H1 (cell line): Measurements from ENCODE around the gene SIGLEC11. TPM values are rescaled to one million over a fixed set of nuclear protein-coding genes. Genes with fewer than 3 reads are reported as not detected.

Experiments used
- CTCF ChIA-PET: fragments of 300-600 bp; sonication (Branson Sonifier 250); formaldehyde crosslinking; loops from one replicate; lab custom pipeline; 2021; ENCODE audit not compliant: partially characterized antibody; lab: Charles Lee
- POLR2A ChIA-PET: fragments of 300-600 bp; sonication (Branson Sonifier 250); formaldehyde crosslinking; loops from one replicate; lab custom pipeline; 2021; ENCODE audit warnings: inconsistent platforms; ENCODE audit not compliant: partially characterized antibody; lab: Charles Lee
- DNase-seq, 2 experiments: peaks; one replicate each; pipeline versions ENCODE4 v3.0.0 to v3.0.0-alpha.2; 2010 to 2022; ENCODE audit warnings: low spot score in 2 of 2, low read depth in 1 of 2, mixed read lengths in 1 of 2
- FAIRE-seq: peaks from 2 replicates; lab custom pipeline; 2011; peaks lifted over from hg19 to GRCh38; lab: Jason Lieb, UNC
- H2AFZ ChIP-seq: 2 replicates; pipeline ENCODE4 v1.8.1; 2012; ENCODE audit warnings: low read length, inconsistent platforms
- H2AK5ac ChIP-seq: 2 replicates; pipeline ENCODE4 v1.6.1; 2013; ENCODE audit warnings: low read depth, low read length
- H2BK120ac ChIP-seq: replicated peaks from 2 replicates; pipeline ENCODE3; 2013; ENCODE audit warnings: low read depth, low read length, inconsistent platforms
- H2BK12ac ChIP-seq: 2 replicates; pipeline ENCODE4 v1.6.1; 2013; ENCODE audit warnings: low read depth, low read length
- H2BK15ac ChIP-seq: 2 replicates; pipeline ENCODE4 v1.6.1; 2013; ENCODE audit warnings: low read length
- H2BK20ac ChIP-seq: 2 replicates; pipeline ENCODE4 v1.6.1; 2013; ENCODE audit warnings: low read length
- H2BK5ac ChIP-seq: 2 replicates; pipeline ENCODE4 v1.6.1; 2013; ENCODE audit warnings: low read depth, low read length
- H3K14ac ChIP-seq: 2 replicates; pipeline ENCODE4 v1.6.1; 2013; ENCODE audit warnings: inconsistent platforms; ENCODE audit not compliant: insufficient read length
- H3K18ac ChIP-seq: 2 replicates; pipeline ENCODE4 v1.6.1; 2013; ENCODE audit warnings: low read length; ENCODE audit errors: extremely low read depth
- H3K23ac ChIP-seq: 2 replicates; pipeline ENCODE4 v1.6.1; 2013; ENCODE audit warnings: inconsistent platforms; ENCODE audit not compliant: insufficient read length
- H3K23me2 ChIP-seq: 2 replicates; pipeline ENCODE4 v1.6.1; 2013; ENCODE audit warnings: low read depth, low read length
- H3K27ac ChIP-seq: 2 replicates; pipeline ENCODE4 v1.6.1; 2011; ENCODE audit warnings: low read depth, low read length, inconsistent platforms
- H3K27me3 ChIP-seq, 4 experiments: replicated peaks in 1 of 4; 1 replicate in 1 of 4; 2 replicates in 3 of 4; pipeline versions ENCODE4 v1.6.1 to v1.8.1; 2011 to 2013; ENCODE audit warnings: low read length in 3 of 4, mild to moderate bottlenecking in 3 of 4, inconsistent platforms in 2 of 4, mixed read lengths in 2 of 4, moderate library complexity in 1 of 4; ENCODE audit not compliant: control insufficient read depth in 3 of 4, insufficient read depth in 3 of 4; ENCODE audit errors: extremely low read depth in 1 of 4
- H3K36me3 ChIP-seq, 4 experiments: 2 replicates each; pipeline versions ENCODE4 v1.6.1 to v1.8.1; 2011 to 2013; ENCODE audit warnings: mild to moderate bottlenecking in 4 of 4, low read length in 3 of 4, moderate library complexity in 2 of 4, control low read depth in 1 of 4, inconsistent platforms in 1 of 4; ENCODE audit not compliant: insufficient read depth in 4 of 4, control insufficient read depth in 2 of 4
- H3K4ac ChIP-seq: replicated peaks from 2 replicates; pipeline ENCODE3; 2013; ENCODE audit warnings: low read length, low read depth, mixed read lengths, inconsistent platforms; ENCODE audit not compliant: insufficient read length
- H3K4me1 ChIP-seq, 4 experiments: replicated peaks in 1 of 4; 1 replicate in 1 of 4; 2 replicates in 3 of 4; pipeline versions ENCODE4 v1.6.1 to v1.8.1; 2011 to 2013; ENCODE audit warnings: low read length in 3 of 4, inconsistent platforms in 2 of 4, mixed read lengths in 1 of 4; ENCODE audit not compliant: insufficient read depth in 4 of 4, control insufficient read depth in 3 of 4
- H3K4me2 ChIP-seq, 2 experiments: 2 replicates each; pipeline versions ENCODE4 v1.6.1 to v1.8.1; 2011 to 2013; ENCODE audit warnings: low read depth in 2 of 2, low read length in 2 of 2, control low read depth in 1 of 2, inconsistent platforms in 1 of 2, mild to moderate bottlenecking in 1 of 2; ENCODE audit not compliant: insufficient read depth in 1 of 2
- H3K4me3 ChIP-seq, 4 experiments: fragments of 200-600, 300-600 bp in 1 of 4; sonication (generic), shearing (Covaris generic), sonication (Bioruptor Twin) in 1 of 4; 2 replicates each; pipeline versions ENCODE4 v1.5.1 to v1.8.1; 2011 to 2016; ENCODE audit warnings: low read length in 4 of 4, low read depth in 3 of 4, control low read depth in 2 of 4, inconsistent platforms in 2 of 4, mild to moderate bottlenecking in 2 of 4, mixed read lengths in 1 of 4, moderate library complexity in 1 of 4; ENCODE audit not compliant: insufficient read depth in 2 of 4; ENCODE audit errors: extremely low read depth in 1 of 4
- H3K56ac ChIP-seq: replicated peaks from 2 replicates; pipeline ENCODE3; 2013; ENCODE audit warnings: low read depth, mild to moderate bottlenecking, mixed read lengths, low read length, inconsistent platforms; ENCODE audit not compliant: insufficient read length
- H3K79me1 ChIP-seq: 2 replicates; pipeline ENCODE4 v1.6.1; 2013; ENCODE audit warnings: low read depth, low read length, control low read depth
- H3K79me2 ChIP-seq, 2 experiments: 2 replicates each; pipeline versions ENCODE4 v1.6.1 to v1.8.1; 2012 to 2013; ENCODE audit warnings: low read length in 2 of 2, mild to moderate bottlenecking in 2 of 2, inconsistent platforms in 1 of 2; ENCODE audit not compliant: insufficient read depth in 2 of 2, control insufficient read depth in 1 of 2
- H3K9ac ChIP-seq, 4 experiments: replicated peaks in 1 of 4; 1 replicate in 1 of 4; 2 replicates in 3 of 4; pipeline versions ENCODE4 v1.6.1 to v1.8.1; 2011 to 2013; ENCODE audit warnings: low read depth in 3 of 4, low read length in 3 of 4, control low read depth in 2 of 4, mild to moderate bottlenecking in 2 of 4, moderate library complexity in 2 of 4, inconsistent platforms in 1 of 4; ENCODE audit errors: extremely low read depth in 1 of 4
- H3K9me3 ChIP-seq, 2 experiments: 2 replicates each; pipeline versions ENCODE4 v1.6.1 to v1.8.1; 2012 to 2013; ENCODE audit warnings: mild to moderate bottlenecking in 2 of 2, moderate library complexity in 2 of 2, control low read depth in 1 of 2, inconsistent platforms in 1 of 2, low read depth in 1 of 2, low read length in 1 of 2, mixed read lengths in 1 of 2; ENCODE audit not compliant: insufficient read depth in 2 of 2
- H4K20me1 ChIP-seq, 2 experiments: replicated peaks in 1 of 2; 2 replicates each; pipeline versions ENCODE3 to v1.8.1; 2011 to 2013; ENCODE audit warnings: inconsistent platforms in 2 of 2, low read length in 2 of 2, mild to moderate bottlenecking in 1 of 2; ENCODE audit not compliant: insufficient read depth in 2 of 2, control insufficient read depth in 1 of 2
- H4K5ac ChIP-seq: 2 replicates; pipeline ENCODE4 v1.6.1; 2013; ENCODE audit warnings: low read length, low read depth, mixed read lengths, inconsistent platforms; ENCODE audit not compliant: insufficient read length
- H4K8ac ChIP-seq: 2 replicates; pipeline ENCODE4 v1.8.0; 2013; ENCODE audit warnings: mild to moderate bottlenecking, moderate library complexity, low read length, inconsistent platforms; ENCODE audit not compliant: insufficient read depth; ENCODE audit errors: extremely low read depth
- H4K91ac ChIP-seq: replicated peaks from 2 replicates; pipeline ENCODE3; 2013; ENCODE audit warnings: low read length, mixed read lengths, inconsistent platforms; ENCODE audit not compliant: insufficient read length
- HDAC6 ChIP-seq: IDR thresholded peaks from one replicate; pipeline ENCODE4 v1.7.1; 2012; ENCODE audit warnings: low read depth, mild to moderate bottlenecking, inconsistent platforms, low read length, moderate library complexity
- JUND ChIP-seq: IDR thresholded peaks from 2 replicates; pipeline ENCODE4 v1.6.1; 2011; ENCODE audit warnings: mild to moderate bottlenecking, improper control_type of control experiment, low read length
- SP4 ChIP-seq: IDR thresholded peaks from 2 replicates; pipeline ENCODE4 v1.6.1; 2012; ENCODE audit warnings: low read length, inconsistent platforms
- WGBS, 2 experiments: shearing (Covaris generic) in 1 of 2; methylation state at CpG; one replicate each; pipeline versions ENCODE4 v1.1.6 to v1.1.7; 2013 to 2015; ENCODE audit warnings: low lambda C conversion rate in 2 of 2, mixed read lengths in 2 of 2, inconsistent platforms in 1 of 2, low coverage in 1 of 2, missing lambda C conversion rate in 1 of 2; ENCODE audit not compliant: insufficient replicate concordance in 2 of 2, insufficient coverage in 1 of 2, insufficient read length in 1 of 2; ENCODE audit errors: extremely low coverage in 1 of 2, missing lambda C conversion rate in 1 of 2; 5-methylcytosine and 5-hydroxymethylcytosine counted together
- polyA plus RNA-seq, 7 experiments: library from polyadenylated mRNA; depleted of rRNA in 3 of 7; stranded (reverse) in 5 of 7; unstranded in 2 of 7; fragments of >200 nt in 5 of 7; fragments of 200-250 nt in 2 of 7; gene quantifications; 1 replicate in 5 of 7; 2 replicates in 1 of 7; 4 replicates in 1 of 7; pipeline versions ENCODE4 v1.2.1 to v1.2.3, GENCODE V29; 2011 to 2013; ENCODE audit warnings: missing spikeins in 2 of 7, mixed read lengths in 2 of 7
- total RNA-seq: library from RNA; stranded (reverse); fragmentation: NEBNext Ultra II Directional; extraction: Animal tissue kit (Norgen Biotek cat#: 25700); gene quantifications from 2 replicates; pipeline ENCODE4 v1.2.1, GENCODE V29; 2021

SIGLEC11 gene
- total and polyA plus RNA-seq, 2 of the 8 experiments (the other 6 are each of a cell fraction or from before 2014, with no cell fraction given): 0.18 TPM; not detected in 1

DNA sequence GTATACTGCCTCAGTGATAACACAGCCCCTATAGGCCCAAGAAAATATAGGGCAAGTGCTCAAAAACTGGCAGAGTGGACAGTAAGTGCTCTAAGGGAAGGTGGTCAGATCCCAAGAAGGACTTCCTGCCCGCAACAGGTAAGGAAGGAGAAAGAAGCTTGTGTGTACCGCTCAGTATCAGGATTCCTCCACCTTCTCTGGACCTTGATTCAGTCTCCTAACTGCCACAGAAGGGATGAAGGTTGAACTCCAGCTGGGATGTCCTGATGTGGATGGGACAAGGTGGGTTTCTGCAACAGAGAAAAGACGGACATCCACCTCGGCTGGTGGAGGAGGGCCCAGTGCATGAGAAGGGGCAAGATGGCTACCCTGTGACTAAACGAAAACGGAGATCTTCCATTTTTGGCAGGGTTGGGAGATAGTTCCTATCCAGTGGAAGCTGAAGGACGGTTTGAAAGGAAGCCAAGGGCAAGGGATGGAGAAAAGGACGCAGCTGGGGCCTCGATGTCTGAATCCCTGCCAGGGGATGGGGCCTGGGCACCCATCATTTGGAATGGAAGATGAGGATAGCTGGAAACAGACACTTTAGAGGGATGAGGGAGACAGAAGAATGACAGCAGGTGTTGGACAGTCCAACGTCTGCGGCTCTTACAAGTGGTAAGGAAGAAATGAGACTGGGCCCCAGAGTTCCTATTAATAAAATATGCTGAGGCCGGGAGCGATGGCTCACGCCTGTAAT is 33.3 kb downstream of the SIGLEC11 start:
- peak overlapping the region in 2 of 4 experiments; percentile 15; a peak in 2 of 7 replicates for H3K9ac ChIP-seq
- POLR2A ChIA-PET: interaction anchor here (0.7 to 15.1 kb wide), 15 partner anchors 12 to 349 kb away, joined by 3 to 373 read pairs (median 8); partner anchors contain the start of genes AKT1S1, IL4I1, PRMT1 and TBC1D17
- peaks cover 17 to 63% of the 10 kb centered on the region in 2 experiments for H3K79me2 ChIP-seq

More for the DNA sequence above, 33.3 kb downstream of the SIGLEC11 start:
- Histone ChIP-seq H4K8ac (peak overlapping the region; percentile 7; the same call in 1 of the 2 replicates), H3K4me3 (peak overlapping the region in 2 of 4 experiments; percentile 11 to 90; a peak in 5 of 8 replicates), H3K79me1 (peaks cover 17% of the 10 kb centered on the region), H3K56ac (no peak overlapping the region), H3K27ac (no peak overlapping the region), H3K27me3 (no peaks in the 10 kb centered on the region), H3K4ac (no peak overlapping the region), H2BK20ac (no peak overlapping the region), H3K9me3 (no peaks in the 10 kb centered on the region), H2BK15ac (no peak overlapping the region), H3K18ac (no peak overlapping the region), H3K23ac (no peak overlapping the region), H2BK12ac (0 out of 2 replicates have a peak overlapping the region, but pooled peaks have one; percentile 18), H4K20me1 (peaks cover 17 to 28% of the 10 kb centered on the region in 2 experiments), H3K36me3 (peaks cover 19 to 36% (median 28%) of the 10 kb centered on the region in 4 experiments), H2BK120ac (no peak overlapping the region), H2BK5ac (no peak overlapping the region), H2AFZ (no peak overlapping the region), H2AK5ac (0 out of 2 replicates have a peak overlapping the region, but pooled peaks have one; percentile 42), H3K14ac (no peak overlapping the region), H4K5ac (no peak overlapping the region), H4K91ac (no peak overlapping the region), H3K4me2 (peak overlapping the region; percentile 60 to 96), H3K23me2 (peaks cover 9% of the 10 kb centered on the region), H3K4me1 (peaks cover 0 to 12% (median 3%) of the 10 kb centered on the region in 4 experiments; a peak in 5 of 7 replicates)
- 91% methylated on average over 14 of the region's 14 CpGs; no CpG with 5 or more reads in 1 of the 2 experiments for WGBS, 2 experiments
- no peak for TF ChIP-seq JUND
- no peak for TF ChIP-seq HDAC6
- TF ChIP-seq SP4: no peak
- DNase-seq (no peak), FAIRE-seq (no peak)
- CTCF ChIA-PET: interaction anchor here (1.4 to 3.2 kb wide), 4 partner anchors 9 to 54 kb away, joined by 4 to 18 read pairs (median 14); no protein-coding TSS in a partner anchor
